ENCODE results near the gene GBE1.

DNA sequence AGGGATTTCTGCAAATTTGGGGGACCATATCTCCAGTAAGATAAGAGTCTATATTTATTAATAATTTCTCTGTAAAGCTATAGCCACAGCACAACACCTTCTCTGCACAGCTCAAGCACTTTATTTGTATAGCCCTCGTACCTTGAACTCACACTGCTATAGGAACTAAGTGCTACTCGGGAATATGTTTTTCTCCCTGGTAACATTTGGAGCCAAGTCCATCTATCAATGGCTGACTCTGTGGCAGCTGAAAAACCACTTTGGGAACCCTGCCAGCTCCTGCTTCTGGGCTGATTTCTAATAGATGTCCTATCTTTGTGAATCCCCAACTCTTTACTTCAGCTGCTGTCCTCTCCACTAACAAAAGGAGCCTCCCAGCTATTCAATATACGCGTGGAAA is 298.5 kb downstream of the GBE1 start:
- TF ChIP-seq EZH2phosphoT487 (IDR thresholded peaks at IDR 0.05): no peak
- TF ChIP-seq EZH2 (IDR thresholded peaks at IDR 0.05): no peak
- TF ChIP-seq, protein P1, sequence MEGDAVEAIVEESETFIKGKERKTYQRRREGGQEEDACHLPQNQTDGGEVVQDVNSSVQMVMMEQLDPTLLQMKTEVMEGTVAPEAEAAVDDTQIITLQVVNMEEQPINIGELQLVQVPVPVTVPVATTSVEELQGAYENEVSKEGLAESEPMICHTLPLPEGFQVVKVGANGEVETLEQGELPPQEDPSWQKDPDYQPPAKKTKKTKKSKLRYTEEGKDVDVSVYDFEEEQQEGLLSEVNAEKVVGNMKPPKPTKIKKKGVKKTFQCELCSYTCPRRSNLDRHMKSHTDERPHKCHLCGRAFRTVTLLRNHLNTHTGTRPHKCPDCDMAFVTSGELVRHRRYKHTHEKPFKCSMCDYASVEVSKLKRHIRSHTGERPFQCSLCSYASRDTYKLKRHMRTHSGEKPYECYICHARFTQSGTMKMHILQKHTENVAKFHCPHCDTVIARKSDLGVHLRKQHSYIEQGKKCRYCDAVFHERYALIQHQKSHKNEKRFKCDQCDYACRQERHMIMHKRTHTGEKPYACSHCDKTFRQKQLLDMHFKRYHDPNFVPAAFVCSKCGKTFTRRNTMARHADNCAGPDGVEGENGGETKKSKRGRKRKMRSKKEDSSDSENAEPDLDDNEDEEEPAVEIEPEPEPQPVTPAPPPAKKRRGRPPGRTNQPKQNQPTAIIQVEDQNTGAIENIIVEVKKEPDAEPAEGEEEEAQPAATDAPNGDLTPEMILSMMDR (IDR thresholded peaks at IDR 0.05): no peak

All from neural progenitor cell (in vitro differentiated cells).